CD4-positive, alpha-beta memory T cell (primary cell): Measurements from ENCODE around the gene COL1A2. TPM values are rescaled to one million over a fixed set of nuclear protein-coding genes. Genes with fewer than 3 reads are reported as not detected.

Experiments used
- CTCF ChIA-PET: fragments of 350-600 bp; sonication (Branson Sonifier 250); formaldehyde crosslinking; loops from one replicate; lab custom pipeline; 2021; ENCODE audit warnings: inconsistent platforms; ENCODE audit not compliant: partially characterized antibody; lab: Charles Lee
- POLR2A ChIA-PET: fragments of 350-600 bp; sonication (Branson Sonifier 250); formaldehyde crosslinking; loops from one replicate; lab custom pipeline; 2021; ENCODE audit not compliant: partially characterized antibody; lab: Charles Lee
- DNase-seq, 5 donors: peaks; one replicate each; pipeline versions ENCODE4 v3.0.0 to v3.0.0-alpha.2; 2020 to 2022; ENCODE audit warnings: mixed read lengths in 1 of 5
- H3K27ac ChIP-seq: one replicate; pipeline ENCODE4 v1.7.0; 2013; ENCODE audit warnings: low read depth, low read length
- H3K27me3 ChIP-seq: 2 replicates; pipeline ENCODE4 v1.7.0; 2013; ENCODE audit warnings: mild to moderate bottlenecking, low read length, moderate library complexity; ENCODE audit not compliant: insufficient read depth
- H3K36me3 ChIP-seq: 2 replicates; pipeline ENCODE4 v1.7.0; 2013; ENCODE audit warnings: mild to moderate bottlenecking, low read length, moderate library complexity; ENCODE audit not compliant: insufficient read depth
- H3K4me1 ChIP-seq: 2 replicates; pipeline ENCODE4 v1.7.0; 2013; ENCODE audit warnings: mild to moderate bottlenecking, low read length, moderate library complexity; ENCODE audit not compliant: insufficient read depth
- H3K4me3 ChIP-seq, 2 donors: one replicate each; pipeline ENCODE4 v1.7.0; 2013; ENCODE audit warnings: low read length in 2 of 2, mild to moderate bottlenecking in 1 of 2
- H3K9me3 ChIP-seq, 2 donors: one replicate each; pipeline ENCODE4 v1.7.0; 2013; ENCODE audit warnings: low read length in 2 of 2, control low read depth in 1 of 2; ENCODE audit not compliant: control insufficient read depth in 1 of 2
- H3K27ac Mint-ChIP-seq, 7 donors: one replicate each; pipeline ENCODE4 v1.8.0; 2020 to 2021; ENCODE audit warnings: mixed read lengths in 7 of 7, mild to moderate bottlenecking in 6 of 7, inconsistent platforms in 3 of 7, moderate library complexity in 3 of 7
- H3K27me3 Mint-ChIP-seq, 2 donors: one replicate each; pipeline ENCODE4 v1.8.0; 2020 to 2021; ENCODE audit warnings: mixed read lengths in 2 of 2
- H3K36me3 Mint-ChIP-seq, 2 donors: one replicate each; pipeline ENCODE4 v1.8.0; 2020 to 2021; ENCODE audit warnings: mixed read lengths in 2 of 2, inconsistent platforms in 1 of 2, mild to moderate bottlenecking in 1 of 2
- H3K4me1 Mint-ChIP-seq, 4 donors: one replicate each; pipeline ENCODE4 v1.8.0; 2020 to 2021; ENCODE audit warnings: mixed read lengths in 4 of 4, mild to moderate bottlenecking in 1 of 4
- H3K4me3 Mint-ChIP-seq, 8 donors: one replicate each; pipeline ENCODE4 v1.8.0; 2020 to 2021; ENCODE audit warnings: mixed read lengths in 8 of 8, mild to moderate bottlenecking in 7 of 8, moderate library complexity in 6 of 8, inconsistent platforms in 3 of 8
- H3K9me3 Mint-ChIP-seq, 8 donors: one replicate each; pipeline ENCODE4 v1.8.0; 2020 to 2021; ENCODE audit warnings: mixed read lengths in 8 of 8, mild to moderate bottlenecking in 5 of 8, inconsistent platforms in 3 of 8, moderate library complexity in 1 of 8
- intact Hi-C: fragments of 100-400 bp; cut with micrococcal nuclease; formaldehyde crosslinking; loops from one replicate; pipeline ENCODE4 v1.15.1; 2023
- polyA plus RNA-seq, 2 donors: library from polyadenylated mRNA; unstranded; fragments of 300-500 nt; fragmentation: Illumina TruSeq; gene quantifications; one replicate each; pipeline ENCODE4 v1.2.3, GENCODE V29; 2021
- total RNA-seq, 2 experiments: library from RNA; stranded (reverse); gene quantifications; one replicate each; pipeline ENCODE4 v1.2.3, GENCODE V29; 2021

The COL1A2 gene
- total and polyA plus RNA-seq, 4 experiments from 2014 or later = not detected

- Mint-ChIP-seq H3K27me3 (peaks cover 4 to 11% of the 10 kb centered on the region in 2 donors), H3K36me3 (no peaks in the 10 kb centered on the region), H3K4me1 (no peaks in the 10 kb centered on the region), H3K4me3 (no peak overlapping the region), H3K9me3 (no peaks in the 10 kb centered on the region), H3K27ac (no peak overlapping the region)
- H3K9me3 ChIP-seq = no peaks in the 10 kb centered on the region
- no peak overlapping the region for H3K27ac ChIP-seq
- DNase-seq = no peak
- no peaks in the 10 kb centered on the region for H3K27me3 ChIP-seq
- intact Hi-C loops = no loop called here
- ChIA-PET POLR2A (interaction anchor here (0.6 to 0.7 kb wide), 2 partner anchors 907 to 1045 kb away, joined by 3 to 5 read pairs; no protein-coding TSS in a partner anchor), CTCF (interaction anchor here (0.6 to 5.9 kb wide), 9 partner anchors 8 to 1028 kb away, joined by 3 to 95 read pairs (median 3); no protein-coding TSS in a partner anchor)
- H3K4me3 ChIP-seq = no peak overlapping the region
- H3K4me1 ChIP-seq = no peaks in the 10 kb centered on the region
- no peaks in the 10 kb centered on the region for H3K36me3 ChIP-seq
These were observed 55.5 kb downstream of the COL1A2 start for GRCh38 chr7:94450044-94450697.

- H3K4me1 Mint-ChIP-seq = no peaks in the 10 kb centered on the region
- intact Hi-C loops = no loop called here
- no peaks in the 10 kb centered on the region for H3K27me3 ChIP-seq
- H3K27ac Mint-ChIP-seq = no peak overlapping the region
- H3K4me3 Mint-ChIP-seq = no peak overlapping the region
- no peaks in the 10 kb centered on the region for H3K36me3 Mint-ChIP-seq
- no peaks in the 10 kb centered on the region for H3K9me3 ChIP-seq
- H3K27ac ChIP-seq = no peak overlapping the region
- no peak overlapping the region for H3K4me3 ChIP-seq
- H3K9me3 Mint-ChIP-seq = no peaks in the 10 kb centered on the region
- DNase-seq = no peak
- POLR2A ChIA-PET = no interaction called here
- peaks cover 4 to 11% of the 10 kb centered on the region in 2 donors for H3K27me3 Mint-ChIP-seq
- CTCF ChIA-PET = interaction anchor here (0.6 to 5.9 kb wide), 6 partner anchors 9 to 1027 kb away, joined by 3 to 95 read pairs (median 3); no protein-coding TSS in a partner anchor
- no peaks in the 10 kb centered on the region for H3K36me3 ChIP-seq
- no peaks in the 10 kb centered on the region for H3K4me1 ChIP-seq
These were observed 56.5 kb downstream of the COL1A2 start for GRCh38 chr7:94451187-94451586.

- no peaks in the 10 kb centered on the region for H3K36me3 ChIP-seq
- no peaks in the 10 kb centered on the region for H3K4me1 Mint-ChIP-seq
- H3K27ac ChIP-seq = no peak overlapping the region
- peaks cover 3 to 10% of the 10 kb centered on the region in 2 donors for H3K27me3 Mint-ChIP-seq
- H3K4me1 ChIP-seq = no peaks in the 10 kb centered on the region
- H3K9me3 Mint-ChIP-seq = no peaks in the 10 kb centered on the region
- no peak for DNase-seq
- no peak overlapping the region for H3K27ac Mint-ChIP-seq
- no peaks in the 10 kb centered on the region for H3K36me3 Mint-ChIP-seq
- POLR2A ChIA-PET = no interaction called here
- no peaks in the 10 kb centered on the region for H3K9me3 ChIP-seq
- CTCF ChIA-PET = interaction anchor here (5.9 kb wide), 1 partner anchor 16 kb away, joined by 35 read pairs; no protein-coding TSS in a partner anchor
- no peaks in the 10 kb centered on the region for H3K27me3 ChIP-seq
- H3K4me3 ChIP-seq = no peak overlapping the region
- H3K4me3 Mint-ChIP-seq = no peak overlapping the region
- intact Hi-C loops = no loop called here
These were observed 57.5 kb downstream of the COL1A2 start for GRCh38 chr7:94452239-94452638.

GRCh38 chr7:94453898-94454297 lies 59.2 kb downstream of the COL1A2 start:
- no peaks in the 10 kb centered on the region for H3K4me1 Mint-ChIP-seq
- no peaks in the 10 kb centered on the region for H3K9me3 Mint-ChIP-seq
- no peak for DNase-seq
- Histone ChIP-seq H3K9me3 (no peaks in the 10 kb centered on the region), H3K27me3 (no peaks in the 10 kb centered on the region), H3K27ac (no peak overlapping the region), H3K36me3 (no peaks in the 10 kb centered on the region), H3K4me3 (no peak overlapping the region), H3K4me1 (no peaks in the 10 kb centered on the region)
- H3K27ac Mint-ChIP-seq = peak overlapping the region in 1 of 7 donors; percentile 1
- CTCF ChIA-PET = interaction anchor here (1.1 kb wide), 1 partner anchor 1023 kb away, joined by 3 read pairs; no protein-coding TSS in a partner anchor
- no peak overlapping the region for H3K4me3 Mint-ChIP-seq
- peaks cover 3 to 10% of the 10 kb centered on the region in 2 donors for H3K27me3 Mint-ChIP-seq
- no peaks in the 10 kb centered on the region for H3K36me3 Mint-ChIP-seq
- POLR2A ChIA-PET = no interaction called here
- intact Hi-C loops = no loop called here

- Histone ChIP-seq H3K36me3 (no peaks in the 10 kb centered on the region), H3K27me3 (no peaks in the 10 kb centered on the region), H3K4me1 (no peaks in the 10 kb centered on the region), H3K27ac (no peak overlapping the region), H3K9me3 (no peaks in the 10 kb centered on the region), H3K4me3 (no peak overlapping the region)
- Mint-ChIP-seq H3K9me3 (no peaks in the 10 kb centered on the region), H3K4me1 (no peaks in the 10 kb centered on the region), H3K36me3 (no peaks in the 10 kb centered on the region), H3K27me3 (peaks cover 0 to 2% of the 10 kb centered on the region in 2 donors), H3K4me3 (no peak overlapping the region), H3K27ac (no peak overlapping the region)
- intact Hi-C loops = no loop called here
- CTCF ChIA-PET = interaction anchor here (1.0 kb wide), 1 partner anchor 1018 kb away, joined by 3 read pairs; no protein-coding TSS in a partner anchor
- DNase-seq = no peak
- POLR2A ChIA-PET = no interaction called here
These were observed 63.3 kb downstream of the COL1A2 start for GRCh38 chr7:94458041-94458440.

GRCh38 chr7:94466516-94466915 lies 71.8 kb downstream of the COL1A2 start:
- intact Hi-C loops = no loop called here
- no peaks in the 10 kb centered on the region for H3K4me1 Mint-ChIP-seq
- H3K9me3 Mint-ChIP-seq = peaks cover 0 to 9% (median 3%) of the 10 kb centered on the region in 8 donors
- no peak overlapping the region for H3K4me3 ChIP-seq
- H3K27ac ChIP-seq = no peak overlapping the region
- H3K36me3 Mint-ChIP-seq = no peaks in the 10 kb centered on the region
- H3K4me3 Mint-ChIP-seq = no peak overlapping the region
- POLR2A ChIA-PET = no interaction called here
- H3K4me1 ChIP-seq = no peaks in the 10 kb centered on the region
- peak overlapping the region in 1 of 7 donors; percentile 26 for H3K27ac Mint-ChIP-seq
- no peaks in the 10 kb centered on the region for H3K27me3 ChIP-seq
- peaks cover 0 to 6% of the 10 kb centered on the region in 2 donors for H3K27me3 Mint-ChIP-seq
- no peak for DNase-seq
- CTCF ChIA-PET = interaction anchor here (0.7 kb wide), 1 partner anchor 41 kb away, joined by 3 read pairs; no protein-coding TSS in a partner anchor
- no peaks in the 10 kb centered on the region for H3K36me3 ChIP-seq
- H3K9me3 ChIP-seq = no peaks in the 10 kb centered on the region

- peaks cover 0 to 15% (median 8%) of the 10 kb centered on the region in 8 donors for H3K9me3 Mint-ChIP-seq
- no peak overlapping the region for H3K27ac Mint-ChIP-seq
- Histone ChIP-seq H3K9me3 (no peaks in the 10 kb centered on the region), H3K27ac (no peak overlapping the region), H3K27me3 (no peaks in the 10 kb centered on the region), H3K36me3 (no peaks in the 10 kb centered on the region), H3K4me3 (no peak overlapping the region), H3K4me1 (no peaks in the 10 kb centered on the region)
- POLR2A ChIA-PET = no interaction called here
- no peaks in the 10 kb centered on the region for H3K4me1 Mint-ChIP-seq
- H3K36me3 Mint-ChIP-seq = no peaks in the 10 kb centered on the region
- DNase-seq = no peak
- CTCF ChIA-PET = no interaction called here
- intact Hi-C loops = no loop called here
- H3K27me3 Mint-ChIP-seq = peaks cover 0 to 9% of the 10 kb centered on the region in 2 donors
- no peak overlapping the region for H3K4me3 Mint-ChIP-seq
These were observed 76.9 kb downstream of the COL1A2 start for GRCh38 chr7:94471604-94472003.
